ENCODE results near the gene GBA3.

Gene GBA3

DNA sequence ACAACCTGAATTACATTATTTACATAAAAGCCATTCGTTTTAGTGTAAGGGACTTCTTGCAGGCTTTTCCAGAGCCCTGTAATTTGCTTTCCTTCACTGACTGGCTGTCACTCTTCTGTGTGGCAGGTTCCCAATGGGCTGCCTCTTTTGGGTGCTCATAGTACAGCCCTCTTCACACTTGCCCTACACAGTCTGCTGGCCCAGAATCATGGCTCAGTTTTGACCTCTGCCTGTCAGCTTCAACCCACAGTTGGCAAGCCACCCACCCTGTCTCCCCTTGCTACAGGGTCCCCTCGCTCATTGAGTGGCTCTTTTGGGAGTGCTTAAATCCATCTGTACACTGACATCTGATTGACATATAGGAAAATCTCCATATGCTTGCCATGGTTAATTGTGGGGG is 97.9 kb downstream of the GBA3 start:
- DNase-seq: no peak

GRCh38 chr4:22794732-22795131 is 102.0 kb downstream of the GBA3 start:
- no peak for DNase-seq

GRCh38 chr4:22801391-22801790 is 108.7 kb downstream of the GBA3 start:
- no peak for DNase-seq

GRCh38 chr4:22802876-22803275 is 110.1 kb downstream of the GBA3 start:
- DNase-seq: no peak

DNA sequence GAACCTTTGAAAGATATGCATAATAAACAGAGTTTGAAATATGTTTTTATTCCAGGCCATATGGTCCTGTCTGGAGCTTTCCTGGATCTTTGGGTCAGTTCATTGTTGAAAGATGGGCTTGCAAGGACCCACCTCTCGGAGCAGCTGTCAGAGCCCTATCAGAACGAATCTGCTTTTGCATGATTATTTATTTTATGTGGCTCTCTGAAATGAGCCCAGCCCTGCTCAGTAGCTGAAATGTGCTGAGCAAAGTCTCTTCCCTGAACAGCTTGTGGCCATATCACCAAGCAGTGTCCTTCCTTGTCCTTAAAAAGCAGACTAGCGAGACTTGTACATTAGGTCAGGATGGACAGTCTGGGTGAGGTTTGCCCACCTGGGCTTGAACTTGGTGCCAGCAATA is 110.8 kb downstream of the GBA3 start:
- DNase-seq: no peak

- DNase-seq: no peak
Measured at GRCh38 chr4:22814906-22815305, 122.2 kb downstream of the GBA3 start.

GRCh38 chr4:22824091-22824490 is 131.4 kb downstream of the GBA3 start:
- no peak for DNase-seq

- no peak for DNase-seq
Measured at GRCh38 chr4:22842360-22843018, 149.8 kb downstream of the GBA3 start.

DNA sequence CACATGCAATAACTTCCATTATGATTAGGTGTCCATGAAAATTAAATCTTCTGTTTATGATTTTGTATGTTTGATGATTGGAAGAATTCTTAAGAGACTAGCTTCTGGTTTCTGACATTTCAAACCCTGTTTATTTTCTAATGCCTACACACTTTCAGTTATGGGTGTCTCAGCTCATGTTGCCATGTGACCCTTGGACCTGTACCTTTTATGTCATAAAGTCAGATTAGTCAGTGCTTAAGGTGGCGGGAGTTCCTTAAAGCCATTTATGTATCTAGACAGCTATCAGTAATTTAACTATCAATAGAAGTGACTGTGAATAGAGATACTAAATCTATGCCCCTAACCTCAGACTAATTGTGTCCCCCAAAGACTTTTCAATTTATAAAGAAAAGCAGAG is 155.6 kb downstream of the GBA3 start:
- DNase-seq: no peak

- no peak for DNase-seq
Measured at GRCh38 chr4:22850055-22850454, 157.3 kb downstream of the GBA3 start.

DNA sequence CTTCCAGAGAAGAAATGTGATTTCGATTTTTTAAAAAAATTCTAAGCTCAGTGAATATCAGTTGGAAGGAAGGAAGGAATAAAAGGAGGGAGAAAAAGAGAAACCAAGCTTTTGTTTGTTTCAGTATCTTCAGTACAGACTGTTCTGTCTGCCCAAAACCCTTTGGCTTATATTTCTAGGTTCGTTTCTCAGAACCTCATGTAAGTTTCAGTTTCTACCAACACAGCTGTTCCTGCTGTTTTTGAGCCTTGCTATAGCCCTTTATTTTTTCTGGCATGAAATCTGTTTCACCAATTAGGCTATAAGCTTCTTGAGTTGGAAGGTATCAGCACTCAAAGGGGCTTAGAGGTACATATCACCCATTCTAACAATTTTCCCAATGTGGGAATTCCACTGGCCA is 157.9 kb downstream of the GBA3 start:
- DNase-seq: no peak

DNA sequence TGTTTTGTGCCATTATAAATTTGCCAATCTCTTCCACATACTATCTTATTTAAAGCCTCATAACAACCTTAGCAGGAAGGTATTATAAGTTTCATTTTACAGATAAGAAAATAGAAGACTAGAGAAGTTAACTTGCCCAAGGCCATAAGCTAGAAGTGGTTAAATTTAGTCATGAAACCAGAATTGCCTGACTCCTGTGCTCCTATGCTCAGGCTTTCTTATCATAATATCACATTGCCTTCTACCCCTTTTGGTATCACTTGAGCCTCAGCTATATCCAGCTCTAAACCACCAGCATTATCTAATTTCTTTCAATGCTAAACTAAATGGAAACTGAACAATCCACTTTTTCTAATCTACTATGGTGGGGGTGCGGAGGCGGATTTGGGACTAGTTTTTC is 164.7 kb downstream of the GBA3 start:
- DNase-seq: no peak

DNA sequence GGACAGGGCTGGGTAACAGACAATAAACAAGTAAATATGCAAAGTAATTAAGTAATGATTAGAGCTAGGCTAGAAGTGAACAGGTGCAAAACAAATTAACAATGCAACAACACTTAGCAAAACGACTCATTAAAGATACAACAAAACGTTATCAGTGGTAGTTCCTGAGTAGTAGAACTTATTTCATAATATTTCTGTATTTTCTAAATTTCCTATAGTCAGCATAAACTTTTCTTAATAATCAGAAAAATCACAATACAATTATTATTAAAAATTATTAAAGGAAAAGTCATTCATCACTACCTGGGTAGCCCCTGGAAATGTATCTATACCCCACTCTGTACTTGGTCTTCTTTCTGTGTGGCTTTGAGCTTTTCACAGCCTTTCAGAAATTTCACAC is 166.6 kb downstream of the GBA3 start:
- no peak for DNase-seq
